ENCODE measurements around the gene RBMX. TPM values are rescaled to one million over a fixed set of nuclear protein-coding genes. Genes with fewer than 3 reads are reported as not detected.

Gene RBMX
- total RNA-seq, 1 experiment from 2014 or later = 379 TPM

- CTCF ChIA-PET = interaction anchor here (0.6 kb wide), 1 partner anchor 1196 kb away, joined by 3 read pairs; no protein-coding TSS in a partner anchor
- Mint-ChIP-seq H3K36me3 (no peaks in the 10 kb centered on the region), H3K27ac (peak overlapping the region; percentile 68; the same call in 1 of the 2 replicates), H3K4me3 (peak overlapping the region; percentile 87), H3K9me3 (no peaks in the 10 kb centered on the region), H3K27me3 (ENCODE audit: low read depth) (no peaks in the 10 kb centered on the region), H3K4me1 (peaks cover 7% of the 10 kb centered on the region; the same call in 1 of the 2 replicates)
- ATAC-seq (peak; percentile 50), DNase-seq (ENCODE audit: low spot score) (peak; percentile 72)
- POLR2A ChIA-PET = interaction anchor here (1.9 kb wide), 1 partner anchor 29 kb away, joined by 9 read pairs; the partner anchor contains the start of gene RBMX
- TF ChIP-seq CTCF (IDR thresholded peaks at IDR 0.05) (no peak), GTF2I (CRISPR knock-in tag; conservative IDR thresholded peaks at IDR 0.05) (no peak), SMAD4 (CRISPR knock-in tag; IDR thresholded peaks at IDR 0.05) (no peak), CBFB (CRISPR knock-in tag; IDR thresholded peaks at IDR 0.05; ENCODE audit: low read depth) (no peak), ZNF219 (CRISPR knock-in tag; IDR thresholded peaks at IDR 0.05; ENCODE audit: borderline replicate concordance) (no peak), ATF1 (CRISPR knock-in tag; IDR thresholded peaks at IDR 0.05) (no peak), ZNF396 (CRISPR knock-in tag; IDR thresholded peaks at IDR 0.05; ENCODE audit: borderline replicate concordance) (no peak), TCF7 (CRISPR knock-in tag; IDR thresholded peaks at IDR 0.05; ENCODE audit: low read depth) (no peak), PRDM15 (CRISPR knock-in tag; IDR thresholded peaks at IDR 0.05) (no peak), MLX (CRISPR knock-in tag; IDR thresholded peaks at IDR 0.05) (no peak), JUN (CRISPR knock-in tag; IDR thresholded peaks at IDR 0.05) (no peak), NFE2L1 (CRISPR knock-in tag; IDR thresholded peaks at IDR 0.05) (no peak), JAZF1 (CRISPR knock-in tag; IDR thresholded peaks at IDR 0.05) (no peak), KAT7 (CRISPR knock-in tag; IDR thresholded peaks at IDR 0.05; ENCODE audit: borderline replicate concordance) (no peak), ATF2 (CRISPR knock-in tag; IDR thresholded peaks at IDR 0.05; ENCODE audit: borderline replicate concordance, low read depth) (no peak)
- TF ChIP-seq, protein P1, sequence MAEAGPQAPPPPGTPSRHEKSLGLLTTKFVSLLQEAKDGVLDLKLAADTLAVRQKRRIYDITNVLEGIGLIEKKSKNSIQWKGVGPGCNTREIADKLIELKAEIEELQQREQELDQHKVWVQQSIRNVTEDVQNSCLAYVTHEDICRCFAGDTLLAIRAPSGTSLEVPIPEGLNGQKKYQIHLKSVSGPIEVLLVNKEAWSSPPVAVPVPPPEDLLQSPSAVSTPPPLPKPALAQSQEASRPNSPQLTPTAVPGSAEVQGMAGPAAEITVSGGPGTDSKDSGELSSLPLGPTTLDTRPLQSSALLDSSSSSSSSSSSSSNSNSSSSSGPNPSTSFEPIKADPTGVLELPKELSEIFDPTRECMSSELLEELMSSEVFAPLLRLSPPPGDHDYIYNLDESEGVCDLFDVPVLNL (CRISPR knock-in tag; IDR thresholded peaks at IDR 0.05; ENCODE audit: borderline replicate concordance, low read depth) = no peak
These were observed 28.7 kb upstream of the RBMX start for GRCh38 chrX:136909119-136909705.

DNA sequence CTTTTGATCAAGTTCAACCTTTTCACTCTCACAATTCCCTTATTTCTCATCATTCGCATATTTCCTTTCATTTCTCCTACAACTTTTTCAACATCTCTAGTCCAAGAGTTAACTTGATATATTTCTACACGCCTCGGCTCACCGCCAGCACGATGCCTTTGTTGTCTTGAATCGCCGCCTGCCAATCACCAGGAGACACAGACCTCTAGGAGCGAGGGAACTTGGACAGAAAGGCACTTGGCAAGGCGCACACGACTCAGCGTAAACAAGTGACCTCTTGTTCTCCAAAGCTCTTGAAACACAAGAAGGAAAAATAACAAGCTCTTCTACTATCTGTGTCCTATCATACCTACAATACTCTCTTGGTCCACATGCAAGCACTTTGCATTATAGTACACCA is 27.1 kb upstream of the RBMX start:
- TF ChIP-seq SOX15 (CRISPR knock-in tag; IDR thresholded peaks at IDR 0.05) = no peak
- POLR2A ChIA-PET = interaction anchor here (1.4 kb wide), 1 partner anchor 27 kb away, joined by 5 read pairs; the partner anchor contains the start of gene RBMX
- H3K27ac Mint-ChIP-seq = no peak overlapping the region
- CTCF ChIA-PET = no interaction called here
- H3K4me3 Mint-ChIP-seq = no peak overlapping the region; the same call in 1 of the 2 replicates
- peaks cover 7% of the 10 kb centered on the region; the same call in 1 of the 2 replicates for H3K4me1 Mint-ChIP-seq
- no peaks in the 10 kb centered on the region for H3K27me3 Mint-ChIP-seq (ENCODE audit: low read depth)
- H3K36me3 Mint-ChIP-seq = no peaks in the 10 kb centered on the region
- ATAC-seq (no peak), DNase-seq (ENCODE audit: low spot score) (no peak)
- no peaks in the 10 kb centered on the region for H3K9me3 Mint-ChIP-seq
